ENCODE results near the gene ZNF804A. TPM values are rescaled to one million over a fixed set of nuclear protein-coding genes. Genes with fewer than 3 reads are reported as not detected.

The ZNF804A gene
- total RNA-seq, 1 donor from 2014 or later = not detected

DNA sequence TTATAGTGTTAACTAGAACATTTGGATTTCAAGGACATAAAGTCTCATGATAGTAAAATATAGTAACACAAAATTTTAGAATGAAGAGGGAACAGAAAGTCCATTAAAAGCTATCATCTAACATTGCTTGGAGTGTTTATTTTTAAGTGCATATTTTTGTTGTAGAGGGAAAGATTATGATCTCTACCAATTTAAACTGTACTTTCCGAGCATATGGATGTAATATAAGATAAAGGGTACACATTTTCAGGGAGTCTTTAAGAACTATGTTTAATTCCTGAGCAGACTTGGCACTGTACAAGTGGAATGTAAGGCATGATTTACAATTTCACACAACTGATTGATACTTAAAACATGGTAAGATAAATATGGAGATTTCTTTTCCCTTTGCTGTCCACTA lies 34.2 kb upstream of the ZNF804A start:
- Mint-ChIP-seq H3K36me3 (ENCODE audit: unreplicated experiment) (no peaks in the 10 kb centered on the region), H3K27ac (ENCODE audit: unreplicated experiment) (no peak overlapping the region), H3K27me3 (ENCODE audit: unreplicated experiment) (no peaks in the 10 kb centered on the region), H3K4me1 (ENCODE audit: unreplicated experiment) (peaks cover 2% of the 10 kb centered on the region), H3K9me3 (ENCODE audit: unreplicated experiment) (peaks cover 4% of the 10 kb centered on the region), H3K4me3 (ENCODE audit: unreplicated experiment) (no peak overlapping the region)
- TF ChIP-seq, protein P1, sequence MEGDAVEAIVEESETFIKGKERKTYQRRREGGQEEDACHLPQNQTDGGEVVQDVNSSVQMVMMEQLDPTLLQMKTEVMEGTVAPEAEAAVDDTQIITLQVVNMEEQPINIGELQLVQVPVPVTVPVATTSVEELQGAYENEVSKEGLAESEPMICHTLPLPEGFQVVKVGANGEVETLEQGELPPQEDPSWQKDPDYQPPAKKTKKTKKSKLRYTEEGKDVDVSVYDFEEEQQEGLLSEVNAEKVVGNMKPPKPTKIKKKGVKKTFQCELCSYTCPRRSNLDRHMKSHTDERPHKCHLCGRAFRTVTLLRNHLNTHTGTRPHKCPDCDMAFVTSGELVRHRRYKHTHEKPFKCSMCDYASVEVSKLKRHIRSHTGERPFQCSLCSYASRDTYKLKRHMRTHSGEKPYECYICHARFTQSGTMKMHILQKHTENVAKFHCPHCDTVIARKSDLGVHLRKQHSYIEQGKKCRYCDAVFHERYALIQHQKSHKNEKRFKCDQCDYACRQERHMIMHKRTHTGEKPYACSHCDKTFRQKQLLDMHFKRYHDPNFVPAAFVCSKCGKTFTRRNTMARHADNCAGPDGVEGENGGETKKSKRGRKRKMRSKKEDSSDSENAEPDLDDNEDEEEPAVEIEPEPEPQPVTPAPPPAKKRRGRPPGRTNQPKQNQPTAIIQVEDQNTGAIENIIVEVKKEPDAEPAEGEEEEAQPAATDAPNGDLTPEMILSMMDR (IDR thresholded peaks at IDR 0.05) = no peak
- DNase-seq (ENCODE audit: extremely low spot score, unreplicated experiment) = no peak

DNA sequence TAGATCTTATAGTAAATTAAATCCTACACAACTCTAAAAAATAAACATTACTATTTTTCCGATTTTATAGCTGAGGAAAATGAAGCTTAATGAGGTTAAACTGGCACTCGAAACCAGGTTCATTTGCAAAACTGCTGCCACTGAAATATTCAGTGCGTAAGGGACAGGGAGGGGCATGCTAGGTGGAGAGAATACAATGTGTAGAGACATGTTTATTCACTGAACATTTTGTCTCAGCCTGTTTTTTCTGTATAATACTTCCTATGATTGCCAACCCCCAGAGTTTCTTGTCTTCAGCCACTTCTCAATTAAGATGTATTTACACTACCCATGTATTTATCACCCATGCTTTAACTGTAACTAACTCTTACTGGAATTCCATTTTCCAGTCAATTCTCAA lies 31.6 kb upstream of the ZNF804A start:
- no peak for DNase-seq (ENCODE audit: extremely low spot score, unreplicated experiment)
- H3K27me3 Mint-ChIP-seq (ENCODE audit: unreplicated experiment) = peaks cover 3% of the 10 kb centered on the region
- H3K36me3 Mint-ChIP-seq (ENCODE audit: unreplicated experiment) = no peaks in the 10 kb centered on the region
- H3K4me3 Mint-ChIP-seq (ENCODE audit: unreplicated experiment) = no peak overlapping the region
- no peak overlapping the region for H3K27ac Mint-ChIP-seq (ENCODE audit: unreplicated experiment)
- TF ChIP-seq, protein P1 (IDR thresholded peaks at IDR 0.05) = no peak
- H3K9me3 Mint-ChIP-seq (ENCODE audit: unreplicated experiment) = no peaks in the 10 kb centered on the region
- H3K4me1 Mint-ChIP-seq (ENCODE audit: unreplicated experiment) = peaks cover 2% of the 10 kb centered on the region

DNA sequence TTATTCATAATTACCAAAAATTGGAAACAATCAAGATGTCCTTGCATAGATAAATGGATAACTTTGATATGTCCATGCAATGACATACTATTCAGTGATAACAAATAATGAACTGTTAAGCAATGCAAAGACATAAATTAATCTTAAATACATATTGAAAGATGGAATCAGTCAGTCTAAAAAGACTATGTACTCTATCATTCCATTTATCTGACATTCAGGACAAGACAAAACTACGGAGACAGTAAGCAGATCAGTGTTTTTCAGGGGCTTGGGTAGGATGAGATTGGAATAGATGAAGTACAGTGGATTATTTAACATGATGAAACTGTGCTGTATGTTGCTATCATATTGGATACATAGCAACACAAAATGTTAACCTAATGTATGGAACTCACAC lies 21.3 kb upstream of the ZNF804A start:
- Mint-ChIP-seq H3K4me1 (ENCODE audit: unreplicated experiment) (no peaks in the 10 kb centered on the region), H3K9me3 (ENCODE audit: unreplicated experiment) (no peaks in the 10 kb centered on the region)
- TF ChIP-seq, protein P1 (IDR thresholded peaks at IDR 0.05) = no peak

DNA sequence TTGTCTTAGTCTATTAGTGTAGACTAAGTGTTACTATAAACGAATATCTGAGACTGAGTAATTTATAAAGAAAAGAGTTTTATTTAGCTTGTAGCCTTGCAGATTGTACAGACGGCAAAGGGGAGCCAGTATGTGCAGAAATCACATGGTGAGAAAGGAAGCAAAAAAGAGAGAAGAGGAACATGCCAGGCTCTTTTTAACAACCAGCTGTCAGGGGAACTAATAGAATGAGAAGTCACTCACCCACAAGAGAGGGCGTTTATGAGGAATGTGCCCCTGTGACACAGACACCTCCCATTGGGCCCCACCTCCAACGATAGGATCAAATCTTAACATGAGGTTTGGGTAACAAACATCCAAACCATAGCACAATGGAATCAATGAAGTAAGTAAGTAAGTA lies 20.6 kb upstream of the ZNF804A start:
- no peaks in the 10 kb centered on the region for H3K36me3 Mint-ChIP-seq (ENCODE audit: unreplicated experiment)
- no peak for DNase-seq (ENCODE audit: extremely low spot score, unreplicated experiment)
- H3K9me3 Mint-ChIP-seq (ENCODE audit: unreplicated experiment) = no peaks in the 10 kb centered on the region
- no peak overlapping the region for H3K4me3 Mint-ChIP-seq (ENCODE audit: unreplicated experiment)
- H3K27ac Mint-ChIP-seq (ENCODE audit: unreplicated experiment) = no peak overlapping the region
- H3K4me1 Mint-ChIP-seq (ENCODE audit: unreplicated experiment) = no peaks in the 10 kb centered on the region
- TF ChIP-seq, protein P1 (IDR thresholded peaks at IDR 0.05) = no peak
- H3K27me3 Mint-ChIP-seq (ENCODE audit: unreplicated experiment) = peaks cover 3% of the 10 kb centered on the region

More for the DNA sequence above, 21.3 kb upstream of the ZNF804A start:
- no peak for DNase-seq (ENCODE audit: extremely low spot score, unreplicated experiment)
- Mint-ChIP-seq H3K4me3 (ENCODE audit: unreplicated experiment) (no peak overlapping the region), H3K27ac (ENCODE audit: unreplicated experiment) (no peak overlapping the region), H3K36me3 (ENCODE audit: unreplicated experiment) (no peaks in the 10 kb centered on the region), H3K27me3 (ENCODE audit: unreplicated experiment) (peaks cover 3% of the 10 kb centered on the region)

DNA sequence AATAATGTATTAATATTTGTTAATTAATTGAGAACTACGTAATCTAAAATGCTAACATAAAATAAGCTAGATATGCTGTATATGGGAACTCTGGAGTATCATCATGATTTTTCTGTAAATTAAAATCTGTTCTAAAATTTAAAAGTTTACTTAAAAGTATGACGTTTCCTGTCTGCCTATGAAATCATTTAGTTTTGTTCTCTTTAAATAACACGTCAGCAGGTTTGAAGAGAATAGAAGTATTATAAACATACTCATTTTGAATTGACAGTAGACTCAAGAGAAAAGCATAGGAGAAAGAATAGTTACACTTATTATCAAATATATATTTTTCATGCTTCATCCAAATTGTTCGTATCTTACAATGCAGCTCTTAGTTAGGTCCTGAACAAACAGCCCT lies 19.1 kb upstream of the ZNF804A start:
- H3K36me3 Mint-ChIP-seq (ENCODE audit: unreplicated experiment) = no peaks in the 10 kb centered on the region
- TF ChIP-seq, protein P1 (IDR thresholded peaks at IDR 0.05) = no peak
- H3K4me3 Mint-ChIP-seq (ENCODE audit: unreplicated experiment) = no peak overlapping the region
- H3K27ac Mint-ChIP-seq (ENCODE audit: unreplicated experiment) = no peak overlapping the region
- H3K4me1 Mint-ChIP-seq (ENCODE audit: unreplicated experiment) = no peaks in the 10 kb centered on the region
- peaks cover 3% of the 10 kb centered on the region for H3K27me3 Mint-ChIP-seq (ENCODE audit: unreplicated experiment)
- no peaks in the 10 kb centered on the region for H3K9me3 Mint-ChIP-seq (ENCODE audit: unreplicated experiment)
- no peak for DNase-seq (ENCODE audit: extremely low spot score, unreplicated experiment)

Measured in osteocyte (in vitro differentiated cells).